ENCODE results near the gene WBP4. TPM values are rescaled to one million over a fixed set of nuclear protein-coding genes. Genes with fewer than 3 reads are reported as not detected.
"Not testable (repeated sequence)": the region's sequence is repeated elsewhere in the genome, so short reads cannot be mapped to it uniquely, and the experiment has no call there.

WBP4 gene
- total RNA-seq, 4 donors from 2014 or later = 15.3 to 23.2 (median 18.5) TPM

DNA sequence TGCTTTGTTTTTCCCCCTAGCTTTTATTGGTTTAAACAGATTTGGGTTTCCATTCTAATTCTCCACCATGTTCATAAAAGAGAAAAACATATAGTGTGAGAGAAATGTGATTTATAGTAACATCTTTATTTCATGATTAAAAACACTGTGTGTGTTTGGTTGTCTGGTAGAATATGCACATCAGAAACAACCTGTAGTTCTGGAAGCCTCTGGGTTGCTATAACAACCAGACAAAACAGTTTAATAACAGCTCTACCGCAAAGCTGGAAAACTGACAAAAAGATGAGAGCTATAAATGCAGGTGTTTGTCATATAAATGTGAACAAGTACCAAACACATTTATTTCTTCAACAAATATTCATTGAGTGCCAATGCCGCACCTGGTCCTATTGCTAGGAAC is 61.5 kb downstream of the WBP4 start:
- 42% methylated on average over 2 of the region's 2 CpGs for WGBS
- H3K4me3 ChIP-seq = no peak overlapping the region
- no peak for DNase-seq (ENCODE audit: extremely low spot score)
- peaks cover 0 to 19% (median 9%) of the 10 kb centered on the region in 4 donors for H3K4me1 ChIP-seq
- H3K36me3 ChIP-seq = peaks cover 0 to 4% (median 0%) of the 10 kb centered on the region in 4 donors
- H3K9me3 ChIP-seq = no peaks in the 10 kb centered on the region
- no peak for TF ChIP-seq POLR2A (IDR thresholded peaks at IDR 0.05; ENCODE audit: low read depth)
- no peak for TF ChIP-seq EP300 (IDR thresholded peaks at IDR 0.05)
- TF ChIP-seq POLR2AphosphoS5 (IDR thresholded peaks at IDR 0.05) = no peak
- TF ChIP-seq, protein P1, sequence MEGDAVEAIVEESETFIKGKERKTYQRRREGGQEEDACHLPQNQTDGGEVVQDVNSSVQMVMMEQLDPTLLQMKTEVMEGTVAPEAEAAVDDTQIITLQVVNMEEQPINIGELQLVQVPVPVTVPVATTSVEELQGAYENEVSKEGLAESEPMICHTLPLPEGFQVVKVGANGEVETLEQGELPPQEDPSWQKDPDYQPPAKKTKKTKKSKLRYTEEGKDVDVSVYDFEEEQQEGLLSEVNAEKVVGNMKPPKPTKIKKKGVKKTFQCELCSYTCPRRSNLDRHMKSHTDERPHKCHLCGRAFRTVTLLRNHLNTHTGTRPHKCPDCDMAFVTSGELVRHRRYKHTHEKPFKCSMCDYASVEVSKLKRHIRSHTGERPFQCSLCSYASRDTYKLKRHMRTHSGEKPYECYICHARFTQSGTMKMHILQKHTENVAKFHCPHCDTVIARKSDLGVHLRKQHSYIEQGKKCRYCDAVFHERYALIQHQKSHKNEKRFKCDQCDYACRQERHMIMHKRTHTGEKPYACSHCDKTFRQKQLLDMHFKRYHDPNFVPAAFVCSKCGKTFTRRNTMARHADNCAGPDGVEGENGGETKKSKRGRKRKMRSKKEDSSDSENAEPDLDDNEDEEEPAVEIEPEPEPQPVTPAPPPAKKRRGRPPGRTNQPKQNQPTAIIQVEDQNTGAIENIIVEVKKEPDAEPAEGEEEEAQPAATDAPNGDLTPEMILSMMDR (IDR thresholded peaks at IDR 0.05) = no peak
- H3K27me3 ChIP-seq = no peaks in the 10 kb centered on the region
- H3K27ac ChIP-seq (replicated peaks in 1 of 4) = no peak overlapping the region
- intact Hi-C loops (cut with DNase I) = no loop called here

DNA sequence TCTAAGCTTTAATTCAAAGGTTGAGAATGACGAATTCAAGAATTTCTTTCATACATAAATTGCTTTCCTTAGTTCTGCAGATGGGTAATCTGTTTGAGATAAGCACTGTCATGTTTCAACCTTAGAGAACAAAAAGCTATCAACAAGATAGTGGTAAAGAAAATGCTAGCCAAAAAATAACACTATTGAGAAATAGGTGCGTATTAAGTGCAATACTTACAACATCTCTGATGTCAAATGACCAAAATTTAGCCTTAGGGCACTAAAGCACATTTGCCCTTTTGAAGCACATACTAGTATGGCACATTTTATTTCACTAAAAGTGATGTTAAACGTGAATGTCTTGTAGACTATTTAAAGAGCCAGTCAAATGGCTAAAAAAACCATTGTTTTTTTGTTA is 66.4 kb downstream of the WBP4 start:
- Histone ChIP-seq H3K4me1 (peaks cover 19 to 59% (median 47%) of the 10 kb centered on the region in 4 donors), H3K27me3 (no peaks in the 10 kb centered on the region), H3K9me3 (no peaks in the 10 kb centered on the region), H3K36me3 (peaks cover 0 to 4% (median 0%) of the 10 kb centered on the region in 4 donors), H3K27ac (replicated peaks in 1 of 4) (no peak overlapping the region), H3K4me3 (no peak overlapping the region)
- no peak for DNase-seq (ENCODE audit: extremely low spot score)
- no peak for TF ChIP-seq EP300 (IDR thresholded peaks at IDR 0.05)
- intact Hi-C loops (cut with DNase I) = no loop called here
- WGBS = 75% methylated on average over 3 of the region's 3 CpGs

DNA sequence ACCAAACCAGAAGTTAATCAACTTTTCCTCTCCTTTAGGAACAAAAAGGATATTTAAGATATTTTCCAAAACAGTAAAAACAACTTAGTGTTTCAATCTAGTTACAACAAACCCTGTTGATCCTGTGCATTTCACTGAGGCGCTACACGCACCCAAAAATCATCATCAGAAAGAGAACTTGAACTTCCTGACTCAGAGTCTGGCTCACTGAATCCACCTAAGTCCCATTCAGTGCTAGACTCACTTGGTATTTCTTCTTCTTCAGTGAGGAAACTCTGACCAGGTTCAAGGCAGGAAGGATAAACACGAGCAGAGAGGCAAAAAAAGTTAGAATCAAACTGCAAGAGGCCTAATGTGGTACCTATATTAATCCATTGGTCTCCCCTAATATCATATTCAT is 69.0 kb downstream of the WBP4 start:
- no peak overlapping the region for H3K27ac ChIP-seq (replicated peaks in 1 of 4)
- no peaks in the 10 kb centered on the region for H3K9me3 ChIP-seq
- peak overlapping the region in 2 of 4 donors; percentile 33 to 87 for H3K4me3 ChIP-seq
- 81% methylated on average over 3 of the region's 3 CpGs for WGBS
- intact Hi-C loops (cut with DNase I) = loop anchor here (5.0 kb wide), 1 partner anchor 58 kb away; no protein-coding TSS in a partner anchor
- peaks cover 0 to 4% (median 0%) of the 10 kb centered on the region in 4 donors for H3K36me3 ChIP-seq
- no peak for DNase-seq (ENCODE audit: extremely low spot score)
- no peaks in the 10 kb centered on the region for H3K27me3 ChIP-seq
- TF ChIP-seq POLR2A (IDR thresholded peaks at IDR 0.05; ENCODE audit: low read depth) (no peak), POLR2AphosphoS5 (IDR thresholded peaks at IDR 0.05) (no peak), EP300 (IDR thresholded peaks at IDR 0.05) (no peak)
- TF ChIP-seq, protein P1 (IDR thresholded peaks at IDR 0.05) = no peak
- H3K4me1 ChIP-seq = peaks cover 24 to 62% (median 50%) of the 10 kb centered on the region in 4 donors

DNA sequence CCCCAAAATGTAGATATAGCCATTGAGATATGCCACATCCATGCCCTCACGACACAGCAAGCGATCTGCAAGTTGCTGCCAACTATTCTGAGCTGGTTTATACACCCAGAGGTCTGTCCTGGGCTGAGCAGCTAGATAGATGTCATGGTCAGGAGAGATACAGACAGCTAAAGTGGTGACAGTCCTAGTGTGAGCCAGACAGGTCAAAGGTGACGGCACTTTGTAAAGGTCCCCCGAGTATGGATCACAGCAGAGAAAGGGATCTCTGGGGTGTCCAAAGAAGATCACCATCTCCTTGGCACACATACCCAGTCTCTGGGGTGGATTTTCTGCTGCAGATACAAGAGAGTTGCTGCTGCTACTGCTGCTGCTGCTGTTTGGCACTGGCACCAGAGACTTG is 69.9 kb downstream of the WBP4 start:
- Histone ChIP-seq H3K4me1 (peaks cover 24 to 62% (median 50%) of the 10 kb centered on the region in 4 donors), H3K4me3 (peak overlapping the region; percentile 32 to 87 (median 83))
- not testable (repeated sequence) for H3K36me3 ChIP-seq; H3K9me3 ChIP-seq; DNase-seq (ENCODE audit: extremely low spot score); H3K27ac ChIP-seq (replicated peaks in 1 of 4); H3K27me3 ChIP-seq
- intact Hi-C loops (cut with DNase I) = loop anchor here (5.0 kb wide), 1 partner anchor 59 kb away; no protein-coding TSS in a partner anchor
- WGBS = 88% methylated on average over 4 of the region's 4 CpGs

DNA sequence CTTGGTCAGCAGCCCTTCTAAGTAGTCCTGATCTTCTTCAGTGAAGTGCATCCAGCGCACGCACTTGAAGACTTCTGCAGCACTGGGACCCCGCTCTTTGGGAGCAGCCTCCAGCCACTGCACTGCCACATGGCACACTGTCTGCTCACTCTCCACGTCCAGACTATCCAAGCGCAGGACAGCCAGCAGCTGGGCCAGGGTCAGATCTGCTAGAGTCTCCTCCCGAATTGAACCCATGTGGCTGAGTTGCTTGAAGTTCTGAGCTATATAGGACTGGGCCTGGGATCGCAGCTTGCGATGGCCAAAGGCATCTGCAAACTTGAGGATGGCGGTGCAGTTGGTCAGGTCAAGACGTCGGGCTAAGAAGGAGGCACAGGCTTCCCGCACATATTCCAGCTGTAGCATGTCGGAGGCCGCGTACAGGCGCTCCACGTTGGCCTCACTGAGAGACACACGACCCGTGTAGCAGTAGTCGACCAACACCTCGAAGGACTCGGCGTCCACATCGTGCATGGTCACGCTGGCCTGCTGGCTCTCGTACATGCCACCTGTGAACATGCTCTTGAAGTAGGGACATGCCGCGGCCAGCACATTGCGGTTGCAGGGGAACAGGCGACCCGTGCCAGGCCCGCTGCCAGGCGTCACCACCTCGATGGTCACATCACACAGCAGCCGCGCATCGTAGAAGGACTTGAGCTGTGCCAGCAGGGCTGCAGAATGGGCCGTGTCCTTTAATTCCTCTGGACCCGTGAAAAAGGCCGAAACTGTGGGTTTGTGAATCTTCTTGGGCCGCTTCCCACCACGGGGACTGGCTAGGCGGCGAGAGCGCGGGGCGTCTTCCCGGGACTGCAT is 70.6 kb downstream of the WBP4 start:
- not testable (repeated sequence) for H3K27me3 ChIP-seq; H3K9me3 ChIP-seq; H3K36me3 ChIP-seq; DNase-seq (ENCODE audit: extremely low spot score)
- intact Hi-C loops (cut with DNase I) = loop anchor here (2.0 to 5.0 kb wide), 2 partner anchors 60 to 63 kb away; partner anchors contain the start of gene KBTBD7
- peak overlapping the region; percentile 83 to 94 (median 88) for H3K27ac ChIP-seq (replicated peaks in 1 of 4)
- 26% methylated on average over 27 of the region's 48 CpGs for WGBS
- peak overlapping the region; percentile 66 to 87 (median 83) for H3K4me3 ChIP-seq
- H3K4me1 ChIP-seq = peaks cover 24 to 62% (median 50%) of the 10 kb centered on the region in 4 donors

DNA sequence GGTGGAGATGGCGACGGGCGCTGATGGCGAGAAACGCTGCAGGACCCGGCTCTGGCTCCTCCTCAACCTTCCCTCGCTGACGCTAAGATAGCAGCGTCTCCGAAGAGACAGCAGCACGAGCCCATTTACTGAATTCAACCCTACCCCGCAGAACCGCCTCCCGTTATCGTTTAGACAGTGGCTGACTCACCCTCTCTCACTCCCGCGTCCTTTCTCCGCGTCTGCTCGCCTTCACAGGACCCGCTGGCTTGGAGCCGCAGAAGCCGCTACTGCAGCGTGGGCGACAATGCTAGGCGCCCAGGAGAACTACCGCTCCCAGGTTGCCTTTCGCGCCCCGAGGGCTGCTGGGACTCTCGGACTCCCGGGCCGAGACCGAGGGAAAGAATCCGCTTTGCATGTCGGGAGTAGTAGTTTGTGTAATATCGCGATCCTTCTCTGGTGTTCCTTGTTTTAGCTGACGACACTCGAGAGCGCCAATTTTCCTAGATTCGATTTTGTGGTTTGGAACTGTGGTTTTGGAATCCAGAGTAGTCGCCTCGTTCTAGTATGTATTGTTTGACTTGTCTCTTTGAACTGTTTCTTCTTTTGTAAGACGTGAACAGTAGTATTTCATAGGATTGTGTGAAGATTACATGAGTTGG is 71.3 kb downstream of the WBP4 start, which contains the start of gene KBTBD6:
TSS of gene KBTBD6 (minus strand) at position 291 of the 641 bp plus-strand sequence. CDS start 291 bp downstream, outside the sequence.
- H3K9me3 ChIP-seq = no peaks in the 10 kb centered on the region
- H3K4me1 ChIP-seq = peaks cover 24 to 55% (median 48%) of the 10 kb centered on the region in 4 donors
- peak within 1 kb of the TSS; percentile 83 to 94 (median 88) for H3K27ac ChIP-seq (replicated peaks in 1 of 4)
- peak; percentile 14 for TF ChIP-seq POLR2A (IDR thresholded peaks at IDR 0.05; ENCODE audit: low read depth)
- TF ChIP-seq EP300 (IDR thresholded peaks at IDR 0.05) = no peak
- peak; percentile 90 to 98 for TF ChIP-seq POLR2AphosphoS5 (IDR thresholded peaks at IDR 0.05)
- DNase-seq (ENCODE audit: extremely low spot score) = peak; percentile 97
- WGBS = under 1% methylated on average over 43 of the region's 45 CpGs
- intact Hi-C loops (cut with DNase I) = loop anchor here (2.0 to 5.0 kb wide), 2 partner anchors 60 to 62 kb away; partner anchors contain the start of gene KBTBD7
- H3K27me3 ChIP-seq = no peaks in the 10 kb centered on the region
- H3K4me3 ChIP-seq = peak within 1 kb of the TSS; percentile 66 to 87 (median 83)
- no peaks in the 10 kb centered on the region for H3K36me3 ChIP-seq

Small RNA genes within 50 kb of the gene (small RNA-seq; reads per million reads assigned to genes)
- 0 reads per million in 3 donors for gene MIR3168
- 0 reads per million in 3 donors for gene RN7SL597P

Other genes starting within 250 kb of the WBP4 start
- gene ELF1, start 42.2 kb upstream of the WBP4 start, total RNA-seq = 10 to 100 TPM; 66.9 to 96.2 (median 72.1) TPM
- gene KBTBD6, start 71.3 kb downstream of the WBP4 start, total RNA-seq = 1 to 10 TPM; 4.6 to 9.1 (median 7.5) TPM
- gene KBTBD7, start 133.1 kb downstream of the WBP4 start, total RNA-seq = 10 to 100 TPM in 1 of 4 donors, 1 to 10 TPM in 3; 4.0 to 10.3 (median 7.7) TPM
- 10 to 100 TPM in 1 of 4 donors, 1 to 10 TPM in 3; 6.4 to 18.7 (median 8.9) TPM for gene MTRF1, start 202.1 kb downstream of the WBP4 start, total RNA-seq
- 10 to 100 TPM; 13.8 to 22.0 (median 14.9) TPM for gene NAA16, start 249.8 kb downstream of the WBP4 start, total RNA-seq

Data from esophagus muscularis mucosa (tissue), 4 donors.